ENCODE measurements around the gene ALDH1A1. TPM values are rescaled to one million over a fixed set of nuclear protein-coding genes. Genes with fewer than 3 reads are reported as not detected.

ALDH1A1 gene
- total and polyA plus RNA-seq, 2 donors (not counting 3 experiments of a cell fraction or from before 2014, with no cell fraction given): 91.1 to 287 TPM

DNA sequence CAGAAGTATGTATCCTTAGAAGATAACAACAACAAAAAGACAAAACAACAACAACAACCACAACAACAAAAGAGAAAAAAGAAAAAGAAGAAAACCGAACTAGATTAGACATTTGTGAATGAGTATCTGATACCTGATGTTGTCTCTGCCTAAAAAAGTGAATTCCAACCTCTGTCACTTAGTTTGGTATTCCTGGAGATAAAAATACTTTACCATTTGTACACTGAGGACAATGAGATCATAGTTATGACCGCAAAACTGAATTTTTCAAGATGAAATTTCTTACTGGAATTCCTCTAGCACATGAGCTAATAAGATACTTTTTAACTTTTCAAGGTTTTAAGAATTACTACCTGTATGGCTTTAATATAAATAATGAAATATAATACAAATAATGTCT is 54.5 kb downstream of the ALDH1A1 start:
- H3K4me1 ChIP-seq (ENCODE audit: control insufficient read depth, extremely low read depth, insufficient read depth, low read length): no peaks in the 10 kb centered on the region
- H3K9me3 ChIP-seq (replicated peaks; ENCODE audit: control insufficient read depth, insufficient read depth, low read length): no peaks in the 10 kb centered on the region
- TF ChIP-seq JUN (IDR thresholded peaks at IDR 0.05; ENCODE audit: borderline replicate concordance, insufficient read depth, insufficient read length, low read depth) (no peak), CTCF (IDR thresholded peaks at IDR 0.05; ENCODE audit: extremely low read depth in 1 of 2, insufficient read depth in 1 of 2, low read depth in 1 of 2, low read length in 2 of 2) (no peak), MYC (IDR thresholded peaks at IDR 0.05; ENCODE audit: low read depth, low read length) (no peak), POLR2A (IDR thresholded peaks at IDR 0.05; ENCODE audit: low read depth, low read length) (no peak), FOS (IDR thresholded peaks at IDR 0.05; ENCODE audit: borderline replicate concordance, insufficient read depth, low read length) (no peak), EZH2 (IDR thresholded peaks at IDR 0.05; ENCODE audit: borderline replicate concordance, low read depth, low read length, severe bottlenecking) (no peak), MAX (IDR thresholded peaks at IDR 0.05; ENCODE audit: insufficient read depth, insufficient read length) (no peak), GATA2 (IDR thresholded peaks at IDR 0.05; ENCODE audit: insufficient read depth, insufficient read length, low read depth, low read length) (no peak)
- no peak for FAIRE-seq
- CTCF ChIA-PET: interaction anchor here (1.4 kb wide), 1 partner anchor 124 kb away, joined by 3 read pairs; no protein-coding TSS in a partner anchor
- peaks cover 0 to 4% of the 10 kb centered on the region in 2 experiments for H3K36me3 ChIP-seq (ENCODE audit: control insufficient read depth in 2 of 2, extremely low read depth in 1 of 2, insufficient read depth in 2 of 2, low read length in 2 of 2)
- no peak overlapping the region for H3K4me2 ChIP-seq (ENCODE audit: insufficient read depth, low read length)
- H3K79me2 ChIP-seq (ENCODE audit: control insufficient read depth, insufficient read depth, low read length): no peaks in the 10 kb centered on the region
- no peak overlapping the region for H3K27ac ChIP-seq (ENCODE audit: insufficient read depth, low read depth, low read length)
- no peak overlapping the region for H3K9ac ChIP-seq (replicated peaks; ENCODE audit: extremely low read depth, insufficient read depth, low read length)
- no TSS peak for BruUV-seq (replicated peaks)
- H3K9me1 ChIP-seq (replicated peaks; ENCODE audit: control insufficient read depth, extremely low read depth, insufficient read depth, low read length): no peaks in the 10 kb centered on the region
- no peak for DNase-seq (ENCODE audit: low read depth, low spot score)
- POLR2A ChIA-PET: no interaction called here
- no peak overlapping the region for H3K4me3 ChIP-seq (replicated peaks in 1 of 3; ENCODE audit: insufficient read depth in 1 of 3, low read depth in 1 of 3, low read length in 3 of 3)
- H2AFZ ChIP-seq (ENCODE audit: low read depth, low read length): no peak overlapping the region
- no peaks in the 10 kb centered on the region for H3K27me3 ChIP-seq (ENCODE audit: control insufficient read depth in 2 of 2, insufficient read depth in 2 of 2, low read length in 2 of 2)
- intact Hi-C loops (cut with micrococcal nuclease): no loop called here
- H4K20me1 ChIP-seq (replicated peaks; ENCODE audit: control insufficient read depth, extremely low read depth, insufficient read depth, low read length): no peaks in the 10 kb centered on the region
- dilution Hi-C loops (cut with MboI; ENCODE audit: extremely low pct_ligation_motif_present, low sequenced_read_pairs): no loop called here
